Endodermal cell (in vitro differentiated cells): ENCODE results near the gene APOL4. TPM values are rescaled to one million over a fixed set of nuclear protein-coding genes. Genes with fewer than 3 reads are reported as not detected.

Experiments used
- DNase-seq: peaks from one replicate; pipeline ENCODE4 v3.0.0-alpha.2; 2017
- H3K27ac ChIP-seq: 2 replicates; pipeline ENCODE4 v1.5.1; 2013; ENCODE audit warnings: mild to moderate bottlenecking, low read depth, low read length, moderate library complexity
- H3K27me3 ChIP-seq: 2 replicates; pipeline ENCODE4 v1.6.1; 2013; ENCODE audit warnings: mild to moderate bottlenecking, low read length, moderate library complexity; ENCODE audit not compliant: insufficient read depth, control insufficient read depth, poor library complexity, severe bottlenecking
- H3K36me3 ChIP-seq: 2 replicates; pipeline ENCODE4 v1.7.0; 2013; ENCODE audit warnings: mild to moderate bottlenecking, low read length, moderate library complexity; ENCODE audit not compliant: control insufficient read depth, insufficient read depth
- H3K4me1 ChIP-seq: one replicate; pipeline ENCODE4 v1.7.0; 2013; ENCODE audit warnings: low read length; ENCODE audit not compliant: control insufficient read depth, insufficient read depth
- H3K4me3 ChIP-seq: 2 replicates; pipeline ENCODE4 v1.5.1; 2013; ENCODE audit warnings: mild to moderate bottlenecking, low read length, moderate library complexity
- H3K9ac ChIP-seq: 2 replicates; pipeline ENCODE4 v1.6.1; 2013; ENCODE audit warnings: mild to moderate bottlenecking, low read length, moderate library complexity; ENCODE audit not compliant: poor library complexity, severe bottlenecking; ENCODE audit errors: extremely low read depth
- H3K9me3 ChIP-seq: 2 replicates; pipeline ENCODE4 v1.6.1; 2013; ENCODE audit warnings: mild to moderate bottlenecking, low read length, moderate library complexity; ENCODE audit not compliant: control insufficient read depth
- H3K27ac Mint-ChIP-seq: 2 replicates; pipeline ENCODE4 v1.8.0; 2020; ENCODE audit warnings: mixed read lengths
- H3K27me3 Mint-ChIP-seq: 2 replicates; pipeline ENCODE4 v1.8.0; 2021; ENCODE audit warnings: mild to moderate bottlenecking, mixed read lengths; ENCODE audit not compliant: insufficient read depth
- H3K36me3 Mint-ChIP-seq: 2 replicates; pipeline ENCODE4 v1.8.0; 2020; ENCODE audit warnings: low read depth, mixed read lengths
- H3K4me1 Mint-ChIP-seq: 2 replicates; pipeline ENCODE4 v1.8.0; 2020; ENCODE audit warnings: mixed read lengths
- H3K4me3 Mint-ChIP-seq: 2 replicates; pipeline ENCODE4 v1.8.0; 2020; ENCODE audit warnings: mild to moderate bottlenecking, moderate library complexity, mixed read lengths
- H3K9me3 Mint-ChIP-seq: 2 replicates; pipeline ENCODE4 v1.8.0; 2020; ENCODE audit warnings: mild to moderate bottlenecking, mixed read lengths
- CTCF ChIP-seq: fragments of 200-600 bp; sonication (generic); conservative IDR thresholded peaks from 2 replicates; pipeline ENCODE4 v1.5.0; 2021; ENCODE audit warnings: antibody characterized with exemption, mild to moderate bottlenecking
- WGBS, 2 experiments: methylation state at CpG; one replicate each; pipeline versions ENCODE4 v1.1.5 to v1.1.7; 2013; ENCODE audit warnings: missing lambda C conversion rate in 2 of 2, mixed read lengths in 1 of 2; ENCODE audit not compliant: insufficient coverage in 1 of 2, insufficient read length in 1 of 2; 5-methylcytosine and 5-hydroxymethylcytosine counted together
- total RNA-seq, 2 donors: library from RNA; stranded (reverse); fragmentation: NEBNext Ultra II Directional in 1 of 2; extraction: Animal tissue kit (Norgen Biotek cat#: 25700) in 1 of 2; gene quantifications; 2 replicates in 1 of 2; 3 replicates in 1 of 2; pipeline ENCODE4 v1.2.1, GENCODE V29; 2021

Gene APOL4
- total RNA-seq, 2 donors from 2014 or later, result not detected

DNA sequence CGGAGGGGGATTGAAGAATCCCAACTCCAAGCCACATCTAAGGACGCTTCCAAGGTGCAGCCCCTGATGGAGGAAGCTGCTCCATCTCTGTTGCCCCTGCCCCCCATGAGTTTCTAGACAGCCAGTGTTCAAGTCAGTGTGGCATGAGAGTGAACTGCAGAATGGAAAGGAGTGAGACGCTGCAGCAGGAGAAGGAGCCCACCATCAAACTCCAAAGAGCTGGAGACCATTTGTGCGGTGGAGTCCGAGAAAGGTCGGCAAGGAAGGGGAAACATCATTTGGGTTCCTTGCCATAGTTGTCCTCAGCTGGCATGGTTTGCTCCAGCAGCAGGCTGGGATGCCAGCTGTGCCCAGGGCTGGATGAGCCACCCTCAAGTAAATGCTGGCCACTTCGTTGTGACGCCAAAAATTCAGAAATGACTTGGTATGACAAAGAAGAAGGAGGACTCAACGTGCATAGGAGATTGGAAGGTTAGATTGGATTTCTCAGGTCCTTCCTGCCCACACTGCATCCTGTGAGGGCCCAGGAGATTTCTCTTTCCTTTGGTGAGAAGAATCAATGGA lies 21.4 kb upstream of the APOL4 start:
- H3K27me3 Mint-ChIP-seq, result peaks cover 9% of the 10 kb centered on the region
- H3K27ac Mint-ChIP-seq, result no peak overlapping the region
- peaks cover 17% of the 10 kb centered on the region for H3K4me1 Mint-ChIP-seq

DNA sequence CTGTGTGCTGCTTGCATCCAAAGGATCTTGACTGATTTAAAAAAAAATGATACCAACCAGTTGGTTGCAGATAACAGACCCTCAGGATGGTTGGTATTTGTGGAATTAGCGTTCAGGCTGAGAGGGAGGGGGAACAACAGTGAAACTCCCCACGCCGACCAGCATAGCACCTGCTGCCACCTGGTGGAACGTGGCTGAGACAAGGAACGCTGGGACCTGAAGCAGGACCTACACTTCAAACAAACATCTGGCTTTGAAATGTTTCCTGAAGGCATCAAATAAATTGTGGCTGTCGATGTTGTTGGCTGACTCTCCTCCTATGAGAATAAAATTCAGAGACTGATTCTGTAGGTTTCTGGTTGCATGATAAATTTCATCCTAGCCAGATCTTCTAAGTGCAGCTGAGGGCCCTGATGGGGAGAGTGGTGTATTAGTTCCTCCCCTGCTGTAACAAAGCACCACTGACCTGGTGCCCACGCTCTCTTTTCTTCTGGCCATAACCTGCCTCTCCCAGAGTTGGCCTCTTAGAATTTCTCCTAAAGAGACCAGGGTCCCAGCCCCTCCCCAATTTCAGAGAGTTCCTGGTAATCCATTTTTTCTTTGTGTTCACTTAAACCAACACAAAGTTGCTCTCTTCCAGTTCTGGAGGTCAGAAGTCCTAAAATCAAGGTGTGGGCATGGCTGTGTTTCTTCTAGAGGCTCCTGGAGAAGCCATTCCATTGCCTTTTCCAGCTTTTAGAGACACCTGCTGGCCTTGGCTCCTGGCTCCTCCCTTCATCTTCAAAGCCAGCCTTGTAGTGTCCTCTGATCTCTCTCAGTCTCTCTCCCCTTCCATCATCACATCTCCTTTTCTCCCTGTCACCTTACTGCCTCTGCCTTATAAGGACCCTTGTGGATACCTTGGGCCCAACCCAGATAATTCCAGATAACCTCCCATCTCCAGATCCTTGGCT lies 20.5 kb upstream of the APOL4 start:
- TF ChIP-seq CTCF, result peak; percentile 91
- Mint-ChIP-seq H3K9me3 (no peaks in the 10 kb centered on the region), H3K4me3 (no peak overlapping the region), H3K4me1 (peaks cover 17% of the 10 kb centered on the region), H3K27me3 (peaks cover 9% of the 10 kb centered on the region), H3K27ac (no peak overlapping the region), H3K36me3 (no peaks in the 10 kb centered on the region)
- 6 to 16% methylated on average over 5 to 7 of the region's 7 CpGs for WGBS, 2 experiments
- DNase-seq, result peak; percentile 91
- Histone ChIP-seq H3K27me3 (no peaks in the 10 kb centered on the region), H3K9me3 (no peaks in the 10 kb centered on the region), H3K27ac (no peak overlapping the region), H3K36me3 (no peaks in the 10 kb centered on the region), H3K4me3 (no peak overlapping the region), H3K9ac (no peak overlapping the region), H3K4me1 (peaks cover 2% of the 10 kb centered on the region)

More for the DNA sequence above, 21.4 kb upstream of the APOL4 start:
- no peak overlapping the region for H3K27ac ChIP-seq
- 86 to 92% methylated on average over 8 to 9 of the region's 9 CpGs for WGBS, 2 experiments
- H3K36me3 Mint-ChIP-seq, result no peaks in the 10 kb centered on the region
- no peak overlapping the region for H3K4me3 ChIP-seq
- H3K4me3 Mint-ChIP-seq, result no peak overlapping the region
- peaks cover 2% of the 10 kb centered on the region for H3K4me1 ChIP-seq
- TF ChIP-seq CTCF, result no peak
- DNase-seq, result no peak
- no peak overlapping the region for H3K9ac ChIP-seq
- H3K27me3 ChIP-seq, result no peaks in the 10 kb centered on the region
- H3K9me3 ChIP-seq, result no peaks in the 10 kb centered on the region
- no peaks in the 10 kb centered on the region for H3K36me3 ChIP-seq
- H3K9me3 Mint-ChIP-seq, result no peaks in the 10 kb centered on the region

DNA sequence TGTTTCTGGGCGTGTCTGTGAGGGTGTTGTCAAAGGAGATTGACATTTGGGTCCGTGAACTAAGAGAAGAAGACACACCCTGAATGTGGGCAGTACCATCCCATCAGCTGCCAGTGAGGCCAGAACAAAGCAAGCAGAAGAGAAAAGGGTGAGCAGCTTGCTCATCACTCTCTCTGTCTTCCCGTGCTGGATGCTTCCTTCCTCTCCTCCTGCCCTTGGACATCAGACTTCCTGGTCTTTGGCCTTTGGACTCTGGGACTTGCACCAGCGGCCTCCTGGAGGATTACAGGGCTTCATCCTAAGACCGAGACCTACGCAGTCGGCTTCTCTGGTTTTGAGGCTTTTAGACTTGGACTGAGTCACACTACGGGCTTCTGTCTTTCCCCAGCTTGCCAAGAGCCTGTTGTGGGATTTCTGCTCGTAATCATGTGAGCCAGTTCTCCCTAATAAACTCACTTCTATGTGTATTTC lies 18.9 kb upstream of the APOL4 start:
- Mint-ChIP-seq H3K27ac (no peak overlapping the region), H3K27me3 (peaks cover 9% of the 10 kb centered on the region), H3K9me3 (peaks cover 1% of the 10 kb centered on the region), H3K4me1 (peaks cover 12% of the 10 kb centered on the region), H3K36me3 (no peaks in the 10 kb centered on the region), H3K4me3 (no peak overlapping the region)
- Histone ChIP-seq H3K27me3 (no peaks in the 10 kb centered on the region), H3K9ac (no peak overlapping the region), H3K4me3 (no peak overlapping the region), H3K4me1 (peaks cover 2% of the 10 kb centered on the region), H3K36me3 (no peaks in the 10 kb centered on the region), H3K9me3 (peaks cover 1% of the 10 kb centered on the region), H3K27ac (no peak overlapping the region)
- DNase-seq, result peak; percentile 65
- TF ChIP-seq CTCF, result no peak
- WGBS, 2 experiments, result 79 to 89% methylated on average over 6 to 9 of the region's 9 CpGs
